HG03066 (cell line): ENCODE data around the gene STUM.
"Not testable (repeated sequence)": the region's sequence is repeated elsewhere in the genome, so short reads cannot be mapped to it uniquely, and the experiment has no call there.

Experiments used
- ATAC-seq: cut with Tn5 transposase; IDR thresholded peaks from one replicate; pipeline ENCODE4 v1.9.1; 2021; ENCODE audit warnings: low read depth; ENCODE audit not compliant: unreplicated experiment

STUM gene

GRCh38 chr1:226578946-226579578 lies 30.5 kb downstream of the STUM start:
- no peak for ATAC-seq

GRCh38 chr1:226579781-226580323 lies 31.3 kb downstream of the STUM start:
- ATAC-seq = no peak

- ATAC-seq = no peak
Measured at GRCh38 chr1:226580625-226581270, 32.2 kb downstream of the STUM start.

- ATAC-seq = no peak
Measured at GRCh38 chr1:226581650-226582330, 33.2 kb downstream of the STUM start.

GRCh38 chr1:226582966-226583365 lies 34.4 kb downstream of the STUM start:
- ATAC-seq = no peak

GRCh38 chr1:226584164-226584563 lies 35.6 kb downstream of the STUM start:
- no peak for ATAC-seq

GRCh38 chr1:226586116-226586515 lies 37.6 kb downstream of the STUM start:
- ATAC-seq = no peak

GRCh38 chr1:226586650-226587422 lies 38.3 kb downstream of the STUM start:
- ATAC-seq = no peak

- no peak for ATAC-seq
Measured at GRCh38 chr1:226588484-226588883, 39.9 kb downstream of the STUM start.

GRCh38 chr1:226589008-226589733 lies 40.6 kb downstream of the STUM start:
- no peak for ATAC-seq

GRCh38 chr1:226590614-226591013 lies 42.0 kb downstream of the STUM start:
- ATAC-seq = no peak

GRCh38 chr1:226593541-226593940 lies 45.0 kb downstream of the STUM start:
- no peak for ATAC-seq

GRCh38 chr1:226596531-226597165 lies 48.1 kb downstream of the STUM start:
- no peak for ATAC-seq

- no peak for ATAC-seq
Measured at GRCh38 chr1:226597616-226598454, 49.3 kb downstream of the STUM start.

- ATAC-seq = no peak
Measured at GRCh38 chr1:226598455-226598849, 49.9 kb downstream of the STUM start.

- not testable (repeated sequence) for ATAC-seq
Measured at GRCh38 chr1:226598955-226599354, 50.4 kb downstream of the STUM start.

GRCh38 chr1:226599636-226600238 lies 51.2 kb downstream of the STUM start:
- ATAC-seq = no peak

- no peak for ATAC-seq
Measured at GRCh38 chr1:226600254-226600653, 51.7 kb downstream of the STUM start.
